Osteoblast (primary cell): ENCODE data around the gene NDUFS2. TPM values are rescaled to one million over a fixed set of nuclear protein-coding genes. Genes with fewer than 3 reads are reported as not detected.

Source experiments
- DNase-seq: peaks from one replicate; pipeline ENCODE4 v3.0.0; 2011; ENCODE audit warnings: low spot score, mixed read lengths; ENCODE audit not compliant: insufficient read length; ENCODE audit errors: missing footprints
- H2AFZ ChIP-seq: 2 replicates; pipeline ENCODE4 v1.6.0; 2011; ENCODE audit warnings: mild to moderate bottlenecking, low read length
- H3K27ac ChIP-seq: 2 replicates; pipeline ENCODE4 v1.5.1; 2011; ENCODE audit warnings: mild to moderate bottlenecking, low read depth, low read length, moderate library complexity
- H3K27me3 ChIP-seq: 2 replicates; pipeline ENCODE4 v1.6.0; 2012; ENCODE audit warnings: mild to moderate bottlenecking, control low read depth, inconsistent platforms, low read length, moderate library complexity; ENCODE audit not compliant: insufficient read depth
- H3K36me3 ChIP-seq: 2 replicates; pipeline ENCODE4 v1.5.1; 2011; ENCODE audit warnings: mild to moderate bottlenecking, low read length, control low read depth, moderate library complexity; ENCODE audit not compliant: insufficient read depth
- H3K4me1 ChIP-seq: 2 replicates; pipeline ENCODE4 v1.5.1; 2011; ENCODE audit warnings: mild to moderate bottlenecking, low read length, control low read depth, moderate library complexity; ENCODE audit not compliant: insufficient read depth
- H3K4me2 ChIP-seq: 2 replicates; pipeline ENCODE4 v1.6.0; 2011; ENCODE audit warnings: mild to moderate bottlenecking, low read length; ENCODE audit not compliant: insufficient read depth
- H3K4me3 ChIP-seq: fragments of 200-600 bp; sonication (generic); 3 replicates; pipeline ENCODE4 v1.5.1; 2012; ENCODE audit warnings: mild to moderate bottlenecking, low read length, inconsistent platforms; ENCODE audit not compliant: insufficient read depth
- H3K79me2 ChIP-seq: 2 replicates; pipeline ENCODE4 v1.6.0; 2012; ENCODE audit warnings: mild to moderate bottlenecking, low read length, control low read depth, inconsistent platforms; ENCODE audit not compliant: insufficient read depth
- H3K9me3 ChIP-seq: 2 replicates; pipeline ENCODE4 v1.5.1; 2011; ENCODE audit warnings: low read depth, low read length, control low read depth
- H4K20me1 ChIP-seq: 2 replicates; pipeline ENCODE4 v1.6.0; 2012; ENCODE audit warnings: mild to moderate bottlenecking, low read length, control low read depth; ENCODE audit not compliant: insufficient read depth
- CTCF ChIP-seq: IDR thresholded peaks from 2 replicates; pipeline ENCODE4 v1.5.1; 2011; ENCODE audit warnings: mild to moderate bottlenecking, low read depth, low read length, moderate library complexity; ENCODE audit errors: extremely low read depth
- total RNA-seq: library from RNA; depleted of rRNA; stranded (reverse); fragments of >200 nt; gene quantifications from 2 replicates; pipeline ENCODE4 v1.2.3, GENCODE V29; 2012

The NDUFS2 gene
- total RNA-seq, 1 donor, result 103 TPM

GRCh38 chr1:161196111-161196510 is 6.1 kb upstream of the NDUFS2 start:
- Histone ChIP-seq H4K20me1 (no peaks in the 10 kb centered on the region), H3K36me3 (peaks cover 14% of the 10 kb centered on the region), H3K79me2 (peaks cover 11% of the 10 kb centered on the region), H3K4me3 (no peak overlapping the region), H3K4me2 (peak overlapping the region; percentile 72), H3K27ac (peak overlapping the region; percentile 91), H3K27me3 (no peaks in the 10 kb centered on the region), H3K4me1 (peaks cover 43% of the 10 kb centered on the region), H2AFZ (no peak overlapping the region), H3K9me3 (no peaks in the 10 kb centered on the region)
- no peak for TF ChIP-seq CTCF
- DNase-seq, result no peak

DNA sequence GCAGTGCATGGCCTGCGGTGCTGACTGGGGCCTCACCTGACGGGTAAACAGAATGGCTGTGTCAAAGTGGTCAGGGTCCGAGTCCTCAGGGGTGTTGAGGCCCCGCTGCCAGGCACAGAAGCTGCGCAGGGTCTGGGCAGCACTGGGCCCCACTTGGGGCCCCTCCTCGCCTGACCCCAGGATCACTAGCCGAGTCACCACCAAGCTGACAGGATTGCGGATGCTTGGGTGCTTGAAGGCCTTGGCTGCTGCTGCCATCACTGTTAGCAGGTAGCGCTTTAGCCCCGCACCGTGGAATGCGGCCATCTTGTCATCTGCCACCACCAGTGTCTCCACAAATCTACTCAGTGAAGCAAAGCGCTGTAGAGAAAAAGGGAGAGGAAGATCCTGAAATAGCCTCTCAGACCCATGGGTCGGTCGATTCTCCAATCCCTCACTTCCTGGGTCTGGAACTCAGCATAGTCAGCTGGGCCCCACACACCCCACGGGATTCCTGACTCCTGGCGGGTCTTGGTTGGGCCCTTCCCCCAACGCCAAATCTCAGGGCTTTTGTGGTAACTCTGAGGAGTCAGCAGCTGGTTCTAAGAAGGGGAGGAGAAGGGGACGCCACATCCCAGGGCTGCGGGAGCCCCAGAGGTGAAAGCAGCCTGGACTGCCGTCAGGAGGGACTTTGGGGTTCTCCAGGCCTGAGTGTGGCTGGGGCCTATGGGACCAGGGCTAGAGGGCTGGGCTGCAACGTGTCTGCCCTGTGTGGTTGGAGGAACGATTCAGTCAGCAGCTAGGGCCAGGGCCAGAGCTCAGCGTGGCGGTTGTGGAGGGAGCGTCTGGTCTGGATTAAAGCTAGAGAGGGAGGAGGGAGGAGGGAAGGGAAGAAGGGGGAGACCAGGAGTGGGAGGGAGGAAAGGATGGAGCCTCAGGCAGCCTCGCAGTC is 5.4 kb upstream of the NDUFS2 start:
- H4K20me1 ChIP-seq, result no peaks in the 10 kb centered on the region
- peak overlapping the region; percentile 66 for H3K4me3 ChIP-seq
- DNase-seq, result peak; percentile 92
- peaks cover 49% of the 10 kb centered on the region for H3K4me1 ChIP-seq
- H3K36me3 ChIP-seq, result peaks cover 7% of the 10 kb centered on the region
- peak overlapping the region; percentile 88 for H2AFZ ChIP-seq
- no peaks in the 10 kb centered on the region for H3K9me3 ChIP-seq
- H3K4me2 ChIP-seq, result peak overlapping the region; percentile 72
- H3K79me2 ChIP-seq, result peaks cover 11% of the 10 kb centered on the region
- no peaks in the 10 kb centered on the region for H3K27me3 ChIP-seq
- TF ChIP-seq CTCF, result no peak
- H3K27ac ChIP-seq, result peak overlapping the region; percentile 91

GRCh38 chr1:161197560-161198193 is 4.5 kb upstream of the NDUFS2 start:
- Histone ChIP-seq H3K27me3 (no peaks in the 10 kb centered on the region), H3K27ac (peak overlapping the region; percentile 91), H3K4me2 (peak overlapping the region; percentile 72), H3K4me1 (peaks cover 51% of the 10 kb centered on the region), H3K36me3 (no peaks in the 10 kb centered on the region), H2AFZ (peak overlapping the region; percentile 88), H3K4me3 (peak overlapping the region; percentile 66), H3K79me2 (peaks cover 17% of the 10 kb centered on the region), H3K9me3 (no peaks in the 10 kb centered on the region), H4K20me1 (no peaks in the 10 kb centered on the region)
- no peak for DNase-seq
- TF ChIP-seq CTCF, result no peak
